Muscle of arm (tissue), 12 donors: Measurements from ENCODE around the gene MCM9. TPM values are rescaled to one million over a fixed set of nuclear protein-coding genes. Genes with fewer than 3 reads are reported as not detected.

Experiments
- DNase-seq: peaks from one replicate; pipeline ENCODE4 v3.0.0-alpha.2; 2013
- polyA plus RNA-seq, 12 donors: library from polyadenylated mRNA; unstranded; fragments of 120-200 nt; gene quantifications; one replicate each; pipeline ENCODE4 v1.2.1, GENCODE V29; 2013; ENCODE audit not compliant: insufficient read length in 12 of 12

MCM9 gene
- polyA plus RNA-seq, 12 donors: 7.7 to 16.6 (median 13.0) TPM; not detected in 1

DNA sequence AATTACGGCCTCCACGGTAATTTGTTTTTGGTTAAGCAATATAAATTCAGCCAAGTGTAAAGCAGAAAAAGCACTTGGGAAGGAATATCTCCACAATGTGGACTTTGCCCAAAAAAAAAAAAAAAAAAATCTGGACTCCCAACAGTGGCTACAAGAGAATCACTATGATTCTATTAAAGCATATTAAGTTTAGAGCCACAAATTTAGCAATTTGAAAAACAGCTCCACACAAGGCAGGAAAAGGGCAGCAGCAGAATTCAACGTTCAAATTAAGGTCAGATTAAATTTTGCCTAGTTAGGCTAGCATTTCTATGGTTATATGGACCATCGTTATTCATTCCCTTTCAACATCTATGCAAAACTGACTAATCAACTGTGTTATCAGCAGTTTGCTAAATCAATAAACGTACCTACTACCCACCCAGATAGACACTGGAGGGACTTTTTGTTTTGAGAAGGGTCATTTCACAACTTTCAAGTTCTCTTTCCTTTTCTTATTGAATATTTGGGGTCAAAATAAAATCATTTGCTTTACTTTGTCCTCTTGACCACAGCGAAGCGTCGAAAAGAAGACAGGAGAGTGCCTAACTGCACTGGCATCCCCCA, 1.0 kb downstream of the MCM9 start:
- DNase-seq: no peak

DNA sequence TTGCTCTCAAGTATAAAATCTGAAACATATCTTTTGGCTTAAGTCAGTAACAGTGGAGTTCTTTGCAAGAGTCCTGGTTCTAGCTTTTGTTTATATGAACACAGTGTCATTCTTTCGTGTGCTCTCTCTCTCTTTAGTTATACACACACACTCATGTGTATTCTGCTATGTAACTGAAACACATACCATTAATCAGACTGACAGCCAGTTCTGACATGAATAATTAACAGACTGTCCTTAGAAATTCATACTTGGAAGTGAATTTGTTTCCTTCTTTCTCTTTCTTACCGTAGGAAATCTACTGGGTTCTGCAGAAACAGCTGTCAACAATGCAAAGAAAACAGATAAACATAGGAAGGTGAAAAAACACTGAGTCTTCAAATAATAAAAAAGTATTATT, 2.5 kb downstream of the MCM9 start:
- DNase-seq: no peak

DNA sequence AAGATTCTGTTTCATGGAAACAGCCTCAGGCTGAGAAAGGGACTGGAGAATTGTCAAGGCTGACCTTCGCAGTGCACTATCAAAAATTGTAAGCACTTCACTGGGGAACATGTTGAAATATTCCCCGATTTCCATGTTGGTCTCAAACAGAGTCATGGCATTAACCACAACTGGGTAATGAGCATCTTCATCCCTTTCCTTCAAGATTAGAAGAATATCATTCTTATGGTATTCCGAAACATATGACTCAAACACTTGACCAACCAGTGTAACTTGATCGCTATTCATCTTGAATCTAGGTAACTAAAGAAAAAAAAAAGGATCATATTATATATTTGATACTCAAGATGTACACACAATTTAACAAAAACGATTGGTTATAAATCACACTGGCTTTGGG, 3.5 kb downstream of the MCM9 start:
- DNase-seq: no peak

DNA sequence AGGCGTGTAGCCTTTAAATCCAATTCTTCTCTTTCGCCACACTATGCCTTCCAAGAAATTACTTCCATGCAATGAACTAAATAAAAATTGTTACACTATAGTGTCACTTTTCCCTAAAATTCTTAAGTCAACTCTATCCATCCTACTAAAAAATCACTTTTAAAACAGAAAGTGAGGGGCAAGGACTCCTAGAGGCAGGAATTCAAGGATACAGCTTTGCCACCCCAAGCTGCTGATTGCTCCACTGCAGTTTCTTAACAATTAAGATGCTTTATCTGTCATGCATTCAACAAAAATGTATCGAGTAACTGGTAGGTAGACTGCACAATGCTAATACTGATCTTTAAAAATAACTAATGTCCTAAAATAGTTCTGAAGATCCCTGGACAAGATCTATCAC, 4.3 kb downstream of the MCM9 start:
- DNase-seq: no peak

DNA sequence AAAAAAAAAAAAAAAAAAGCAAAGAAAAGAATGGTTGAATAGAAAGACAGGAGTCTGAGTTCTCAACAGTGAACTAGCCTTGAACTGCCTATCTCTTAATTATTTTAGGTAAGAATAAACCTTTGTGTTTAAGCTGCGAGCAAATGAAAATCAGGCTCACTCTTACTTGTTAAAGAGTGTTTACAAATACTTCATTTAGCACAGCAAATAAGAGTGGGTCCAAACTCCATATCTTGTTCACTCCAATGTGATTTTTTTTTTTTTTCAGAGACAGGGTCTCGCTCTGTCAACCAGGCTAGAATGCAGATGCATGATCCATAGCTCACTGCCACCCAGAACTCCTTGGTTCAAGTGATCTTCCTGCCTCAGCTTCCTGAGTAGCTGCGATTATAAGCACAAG, 11.9 kb downstream of the MCM9 start:
- no peak for DNase-seq

DNA sequence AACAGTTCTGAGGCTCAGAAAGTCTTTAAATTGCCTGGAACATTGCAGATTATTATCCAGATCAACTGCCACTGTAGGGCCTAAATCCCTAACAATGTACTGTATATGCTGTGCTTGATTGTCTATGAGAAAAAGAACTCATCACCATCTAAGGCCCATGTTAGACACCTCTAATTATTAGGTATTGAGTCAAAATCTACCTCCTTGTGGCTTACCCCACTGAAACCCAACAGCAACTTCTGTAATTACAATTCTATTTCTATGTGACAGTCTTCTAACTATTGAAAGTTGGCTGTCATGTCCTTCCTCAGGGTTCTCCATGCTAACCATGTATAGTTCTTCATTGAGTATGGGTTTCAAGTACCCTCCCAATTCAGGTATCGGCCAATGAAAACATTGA, 13.9 kb downstream of the MCM9 start:
- no peak for DNase-seq

DNA sequence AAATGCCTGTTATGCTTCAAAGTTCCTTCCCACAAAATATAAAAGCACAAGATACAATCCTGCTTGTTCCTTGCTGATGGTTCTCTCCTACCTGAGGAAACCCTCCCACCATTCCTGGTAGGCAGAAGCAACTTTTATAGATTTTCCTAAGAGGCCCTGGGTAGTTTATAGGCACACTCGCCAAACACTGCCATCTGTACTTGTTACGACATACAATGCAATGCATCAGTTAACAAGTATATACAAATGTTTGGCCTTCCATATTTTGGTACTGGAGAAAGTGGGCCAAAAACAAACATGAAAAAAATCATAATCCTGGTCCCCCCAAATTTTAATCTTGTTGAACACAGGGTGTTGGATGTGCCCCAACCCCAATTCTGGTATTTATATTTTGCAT, 16.6 kb downstream of the MCM9 start:
- no peak for DNase-seq

DNA sequence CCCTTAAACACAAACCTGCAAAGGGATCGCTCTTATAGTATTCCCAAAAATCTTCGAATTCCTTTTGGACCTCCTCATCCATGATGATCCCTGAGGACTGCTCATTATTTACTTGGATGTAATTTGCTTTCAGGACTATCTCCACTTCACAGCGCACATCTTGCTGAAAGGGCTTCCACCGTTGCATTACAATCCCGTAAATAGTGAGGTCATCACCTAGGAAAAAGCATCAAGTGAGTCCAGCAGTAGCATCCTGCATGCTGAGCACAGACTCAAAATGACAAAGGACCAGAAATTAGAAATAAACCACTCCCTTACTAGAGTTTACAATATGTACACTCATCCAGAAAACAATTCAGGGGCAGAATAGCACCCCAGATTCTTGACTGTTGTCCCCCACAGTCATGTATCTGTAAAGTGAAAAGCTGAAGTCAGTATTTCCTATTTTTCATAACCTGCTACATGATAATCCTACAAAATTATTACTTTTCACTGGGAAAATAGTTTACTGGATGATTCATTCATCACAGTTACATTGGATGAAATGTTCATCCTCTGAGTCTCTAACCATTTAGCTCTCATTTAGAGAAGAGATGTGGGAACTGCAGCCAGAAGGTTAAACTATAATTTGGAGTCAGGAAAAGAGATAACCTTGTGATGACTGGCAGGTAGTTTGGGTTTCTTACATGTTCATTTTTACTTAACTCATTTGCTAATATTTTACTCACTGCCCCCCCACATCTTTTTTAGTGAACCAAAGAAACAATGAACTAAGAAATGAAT, 17.2 kb downstream of the MCM9 start:
- no peak for DNase-seq

DNA sequence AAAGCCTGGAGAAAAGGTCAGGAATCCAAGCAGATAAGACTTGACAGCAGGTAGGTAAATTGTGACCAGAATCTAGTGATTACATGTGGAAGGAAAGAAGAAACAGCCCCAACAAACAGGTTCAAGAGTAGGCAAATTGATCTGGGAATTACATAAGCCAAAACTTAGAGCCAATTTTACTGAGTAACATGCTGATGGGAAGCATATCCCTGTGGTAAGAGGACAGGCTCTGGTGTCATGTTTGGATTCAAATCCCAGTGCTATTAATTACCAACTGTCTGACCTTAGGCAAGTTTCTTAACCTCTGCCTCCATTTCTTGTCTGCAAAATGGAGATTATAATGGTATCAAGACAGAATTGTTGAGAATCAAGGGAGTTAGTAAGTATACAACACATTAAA, 20.4 kb downstream of the MCM9 start:
- DNase-seq: no peak

DNA sequence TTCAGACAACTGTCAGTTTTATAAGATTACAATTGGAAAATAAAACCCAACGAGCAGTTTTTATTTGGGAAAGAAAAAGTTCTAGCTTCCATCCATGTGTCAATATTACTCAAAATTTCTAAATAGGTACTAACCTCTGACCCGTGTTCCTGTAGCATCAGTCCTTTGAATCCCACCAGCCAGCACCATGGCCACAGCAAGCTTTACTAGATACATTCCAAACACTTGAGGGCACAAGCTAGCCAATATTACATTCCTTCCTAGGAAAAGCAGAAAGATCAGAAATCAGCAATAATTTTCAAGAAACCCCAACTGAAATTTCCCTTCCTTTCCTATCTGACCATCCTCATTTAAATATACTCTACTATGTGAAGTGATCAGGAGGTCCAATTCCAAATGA, 21.8 kb downstream of the MCM9 start:
- no peak for DNase-seq

DNA sequence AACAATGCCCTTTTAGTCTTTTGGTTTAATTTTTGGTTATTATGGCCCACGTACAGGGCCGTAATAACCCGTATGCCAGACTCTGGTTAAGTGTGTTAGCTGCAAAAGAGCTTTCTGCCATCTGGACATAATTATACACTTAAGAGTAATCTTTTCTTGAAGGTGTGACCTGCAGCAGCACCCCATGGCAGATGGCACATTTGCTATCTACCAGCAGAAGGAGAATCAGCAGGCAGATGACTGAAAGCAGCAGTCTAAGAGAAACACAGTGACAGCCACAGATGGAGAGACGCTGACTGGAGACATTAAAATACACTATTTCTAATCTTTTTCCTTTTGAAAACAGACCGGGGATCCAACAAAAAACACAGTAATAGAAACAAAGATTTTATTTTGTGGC, 22.3 kb downstream of the MCM9 start:
- DNase-seq: no peak

DNA sequence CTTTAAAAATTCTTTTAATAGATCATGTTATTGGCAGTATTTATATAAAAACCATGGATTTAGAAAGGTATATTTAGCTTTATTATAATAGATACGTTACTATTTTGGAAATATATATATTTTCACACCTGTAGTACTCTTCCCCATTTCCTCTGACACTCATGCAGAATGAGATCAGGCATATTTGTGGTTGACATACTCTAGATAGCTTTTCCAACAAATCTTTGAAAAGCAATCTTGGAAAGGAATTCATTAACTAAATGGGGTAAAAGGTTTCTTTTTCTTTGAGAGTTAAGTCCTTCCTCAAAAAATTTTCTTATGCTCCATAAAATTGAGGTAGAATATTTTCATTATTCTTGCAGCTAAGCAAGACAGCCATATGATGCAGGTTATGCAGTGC, 26.5 kb downstream of the MCM9 start:
- DNase-seq: no peak

DNA sequence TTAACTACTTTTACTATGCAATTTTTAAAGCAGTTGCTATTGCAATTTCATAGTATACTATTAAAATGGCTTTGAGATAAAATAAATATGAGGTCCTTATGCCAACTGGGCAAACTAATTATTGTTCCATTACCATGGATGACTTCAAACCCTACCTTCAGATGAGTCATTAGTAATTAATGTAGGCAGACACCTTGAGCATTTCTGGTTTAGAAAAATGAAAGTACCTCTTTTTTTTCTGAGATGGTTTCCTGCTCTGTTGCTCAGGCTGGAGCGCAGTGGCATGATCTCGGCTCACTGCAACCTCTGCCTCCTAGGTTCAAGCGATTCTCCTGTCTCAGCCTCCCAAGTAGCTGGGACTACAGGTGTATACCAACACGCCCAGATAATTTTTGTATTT, 29.1 kb downstream of the MCM9 start:
- no peak for DNase-seq

DNA sequence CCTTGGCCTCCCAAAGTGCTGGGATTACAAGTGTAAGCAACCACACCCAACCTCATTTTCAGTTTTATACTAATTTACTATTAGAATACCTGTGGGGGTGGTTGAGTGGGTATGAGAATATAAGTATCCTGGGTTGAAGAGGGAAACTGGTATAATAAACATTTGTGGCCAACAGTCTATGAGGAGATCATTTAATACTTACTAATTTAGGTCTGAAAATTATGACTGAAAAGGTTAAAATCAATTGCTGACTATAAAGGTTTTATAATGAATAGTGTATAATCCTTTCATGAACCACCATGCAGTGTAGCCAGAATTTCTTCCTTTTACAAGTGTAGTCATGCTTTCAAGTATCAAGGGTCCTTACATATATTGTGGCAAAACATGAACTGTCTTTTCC, 29.9 kb downstream of the MCM9 start:
- DNase-seq: no peak

DNA sequence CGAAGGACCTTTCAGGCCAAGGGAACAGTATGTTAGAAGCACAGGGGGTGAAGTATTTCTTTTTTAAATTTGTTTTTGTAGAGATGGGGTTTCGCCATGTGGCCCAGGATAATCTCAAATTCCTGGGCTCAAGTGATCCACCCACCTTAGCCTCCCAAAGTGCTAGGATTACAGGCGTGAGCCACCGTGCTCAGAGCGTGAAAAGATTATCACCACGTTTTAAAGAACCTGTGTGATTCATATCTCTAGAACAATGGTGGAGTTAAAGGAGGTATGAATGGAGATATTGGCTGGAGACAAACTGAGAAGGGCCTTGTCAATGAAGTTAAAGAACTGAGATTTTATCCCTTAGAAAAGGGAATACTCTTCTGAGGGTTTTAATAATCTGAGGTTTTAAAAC, 31.3 kb downstream of the MCM9 start:
- DNase-seq: no peak

DNA sequence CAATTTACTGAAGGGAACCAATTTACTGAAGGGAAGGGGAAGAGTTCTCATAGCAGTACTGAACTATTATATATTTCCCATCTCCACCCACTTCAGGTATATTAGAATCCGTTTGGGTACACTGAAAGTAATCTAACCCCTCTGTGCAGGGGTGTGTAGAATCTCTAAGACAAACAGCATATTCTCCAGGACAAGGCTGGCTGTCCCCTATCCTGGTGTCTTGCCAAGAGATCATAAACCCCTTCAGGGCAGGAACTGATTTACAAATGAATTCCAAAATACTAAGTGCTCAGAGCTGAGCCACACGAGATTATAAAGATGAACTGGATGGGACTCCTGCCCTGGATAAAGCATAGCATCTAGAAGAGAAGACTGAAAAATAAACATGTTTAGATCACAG, 31.8 kb downstream of the MCM9 start:
- no peak for DNase-seq

DNA sequence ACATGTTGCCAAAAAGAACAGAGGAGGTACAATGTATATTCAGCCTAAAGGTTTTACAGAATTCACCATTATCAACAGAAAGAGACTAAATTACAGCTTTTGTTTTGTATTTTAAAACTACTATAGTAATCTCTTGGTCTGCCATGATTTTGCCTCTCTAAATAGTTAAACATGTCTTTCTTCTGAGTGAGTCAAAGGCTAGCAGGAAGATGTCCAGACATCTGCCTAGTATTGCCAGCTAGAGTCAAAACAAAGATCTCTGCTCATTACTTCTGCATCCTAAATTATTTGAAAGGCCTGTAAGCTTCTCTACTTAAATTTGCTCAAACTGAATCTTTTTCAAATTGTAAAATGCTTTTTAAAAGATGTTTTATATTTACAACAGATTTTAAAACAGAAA, 32.2 kb downstream of the MCM9 start:
- DNase-seq: no peak

DNA sequence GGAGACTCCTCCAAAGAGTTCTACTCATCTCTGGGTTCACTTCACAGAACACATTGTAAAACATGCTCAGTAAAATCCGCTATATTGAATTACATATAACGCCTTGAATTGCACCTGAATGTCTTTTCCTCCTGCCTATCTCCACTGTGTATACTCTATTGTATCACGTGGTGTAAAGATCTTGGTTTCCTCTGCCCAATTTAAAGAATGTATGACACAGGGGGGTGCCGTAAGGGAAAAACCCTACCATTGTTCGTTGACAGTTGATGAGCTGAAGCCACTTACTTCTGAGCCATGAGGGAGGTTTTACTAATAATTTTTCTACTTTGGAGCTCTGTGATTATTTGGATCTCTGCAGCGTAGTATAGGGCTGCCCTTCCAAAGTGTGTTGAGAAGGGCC, 35.0 kb downstream of the MCM9 start:
- DNase-seq: no peak

DNA sequence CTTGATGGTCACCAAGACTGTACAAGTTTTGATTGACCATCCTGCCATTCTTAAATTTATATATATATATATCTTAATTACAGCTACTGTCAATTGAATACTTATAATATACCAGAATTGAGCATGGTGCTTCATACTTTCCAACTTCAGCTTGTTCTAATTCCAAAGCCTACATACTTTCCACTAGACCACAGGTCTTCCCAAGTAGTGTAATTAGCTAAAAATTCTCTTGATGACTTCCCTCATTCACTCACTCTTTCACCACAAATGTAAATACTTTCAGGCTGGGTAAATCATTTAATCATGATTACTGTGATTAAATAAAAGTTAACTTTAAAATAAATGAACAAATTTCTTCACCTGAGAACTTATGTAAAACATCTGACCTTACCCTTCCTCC, 37.6 kb downstream of the MCM9 start:
- no peak for DNase-seq

DNA sequence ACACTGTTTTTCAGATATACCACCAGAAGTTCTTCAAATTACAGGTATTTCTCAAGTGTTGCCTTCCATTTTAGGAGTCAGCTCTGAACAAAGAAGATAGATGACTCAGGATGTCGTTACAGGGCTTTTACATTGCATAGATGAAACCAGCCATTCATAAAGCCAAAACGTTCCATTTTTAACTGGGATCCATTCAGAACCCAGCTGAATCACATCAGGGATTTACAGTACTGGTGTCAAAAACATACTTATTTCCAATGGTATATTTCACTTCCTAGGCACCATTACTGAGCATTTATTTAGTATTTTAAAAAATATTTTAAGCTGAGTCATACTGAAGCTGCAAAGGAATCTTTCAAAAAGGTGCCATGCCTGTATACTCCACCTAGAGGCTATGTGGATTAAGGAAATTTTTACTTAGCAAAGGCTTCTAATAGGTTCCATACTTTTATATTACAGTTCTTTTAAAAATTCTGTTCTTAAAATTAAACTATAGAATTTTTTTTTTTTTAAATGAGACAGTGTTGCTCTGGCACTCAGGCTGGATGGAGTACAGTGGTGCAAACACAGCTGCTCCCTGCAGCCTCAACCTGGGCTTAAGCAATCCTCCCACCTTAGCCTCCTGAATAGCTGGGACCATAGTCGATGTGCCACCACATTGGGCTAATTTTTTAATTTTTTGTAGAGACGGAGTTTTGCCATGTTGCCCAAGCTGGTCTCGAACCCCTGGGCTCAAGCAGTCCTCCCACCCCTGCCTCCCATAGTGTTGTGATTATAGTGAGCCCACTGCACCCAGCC, 38.4 kb downstream of the MCM9 start:
- no peak for DNase-seq

DNA sequence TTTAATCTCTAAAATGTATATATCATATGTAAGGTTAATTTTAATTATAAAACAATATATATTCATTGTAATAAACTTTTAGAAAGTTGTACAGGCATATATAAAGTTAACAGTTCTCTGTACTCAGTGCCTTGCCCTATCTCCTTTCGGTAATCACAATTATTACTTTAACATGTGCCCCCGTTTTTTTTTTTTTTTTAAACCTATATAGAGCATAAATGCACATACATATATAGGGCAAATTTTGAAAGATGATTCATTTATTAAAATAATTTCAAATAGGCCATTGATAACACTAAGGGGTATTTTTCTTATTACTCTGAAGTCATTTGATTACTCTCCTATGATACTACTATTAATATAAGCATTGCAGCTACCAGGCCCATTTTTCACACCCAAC, 39.1 kb downstream of the MCM9 start:
- no peak for DNase-seq

DNA sequence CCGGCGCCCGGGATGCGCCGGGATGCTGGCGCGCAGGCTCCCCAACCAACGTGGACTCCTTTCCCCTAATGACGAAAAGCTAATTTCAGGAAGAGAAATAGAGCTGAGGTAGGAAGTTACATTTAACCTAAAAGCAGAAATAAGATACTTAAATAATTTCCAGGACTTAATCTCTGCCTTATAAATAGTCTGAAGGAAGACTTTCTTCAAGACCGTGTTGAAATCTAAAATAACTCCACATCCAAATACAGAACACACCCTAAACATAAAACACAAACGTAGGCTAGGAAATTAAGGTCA, 39.7 kb downstream of the MCM9 start:
- DNase-seq: no peak
